Ramos (cell line): Measurements from ENCODE around the gene APBA2.

Source experiments
- in situ Hi-C: fragments of 300-500 bp; cut with MboI; formaldehyde crosslinking; loops from one replicate; pipeline ENCODE4 v1.14.3; 2022; ENCODE audit warnings: low sequenced_read_pairs; ENCODE audit not compliant: unreplicated experiment

Gene APBA2

GRCh38 chr15:29064290-29064689 lies 178.5 kb downstream of the APBA2 start:
- in situ Hi-C loops, result no loop called here

GRCh38 chr15:29064731-29065130 lies 179.0 kb downstream of the APBA2 start:
- in situ Hi-C loops, result no loop called here

- in situ Hi-C loops, result no loop called here
Observed at GRCh38 chr15:29065571-29065970, 179.8 kb downstream of the APBA2 start.

GRCh38 chr15:29066310-29066709 lies 180.5 kb downstream of the APBA2 start:
- in situ Hi-C loops, result no loop called here

- in situ Hi-C loops, result no loop called here
Observed at GRCh38 chr15:29066838-29067237, 181.1 kb downstream of the APBA2 start.

- in situ Hi-C loops, result no loop called here
Observed at GRCh38 chr15:29067949-29068348, 182.2 kb downstream of the APBA2 start.

GRCh38 chr15:29070471-29071231 lies 184.9 kb downstream of the APBA2 start:
- in situ Hi-C loops, result no loop called here

- in situ Hi-C loops, result no loop called here
Observed at GRCh38 chr15:29071232-29071881, 185.6 kb downstream of the APBA2 start.

GRCh38 chr15:29071882-29072273 lies 186.1 kb downstream of the APBA2 start:
- in situ Hi-C loops, result no loop called here

- in situ Hi-C loops, result no loop called here
Observed at GRCh38 chr15:29072444-29072843, 186.7 kb downstream of the APBA2 start.

- in situ Hi-C loops, result no loop called here
Observed at GRCh38 chr15:29074045-29074444, 188.3 kb downstream of the APBA2 start.

GRCh38 chr15:29078541-29078940 lies 192.8 kb downstream of the APBA2 start:
- in situ Hi-C loops, result no loop called here

- in situ Hi-C loops, result no loop called here
Observed at GRCh38 chr15:29079479-29079878, 193.7 kb downstream of the APBA2 start.

- in situ Hi-C loops, result no loop called here
Observed at GRCh38 chr15:29081781-29082180, 196.0 kb downstream of the APBA2 start.

GRCh38 chr15:29083161-29083560 lies 197.4 kb downstream of the APBA2 start:
- in situ Hi-C loops, result no loop called here

GRCh38 chr15:29083858-29084257 lies 198.1 kb downstream of the APBA2 start:
- in situ Hi-C loops, result no loop called here

GRCh38 chr15:29086001-29086400 lies 200.2 kb downstream of the APBA2 start:
- in situ Hi-C loops, result no loop called here

GRCh38 chr15:29086891-29087290 lies 201.1 kb downstream of the APBA2 start:
- in situ Hi-C loops, result no loop called here

- in situ Hi-C loops, result no loop called here
Observed at GRCh38 chr15:29087521-29088285, 201.9 kb downstream of the APBA2 start.

GRCh38 chr15:29088666-29089065 lies 202.9 kb downstream of the APBA2 start:
- in situ Hi-C loops, result no loop called here
